Aorta (tissue), 5 donors: ENCODE results near the gene DUSP12. TPM values are rescaled to one million over a fixed set of nuclear protein-coding genes. Genes with fewer than 3 reads are reported as not detected.

Experiments used
- ATAC-seq: fragments of 200-7000 bp; cut with Tn5 transposase; one replicate; pipeline ENCODE4 v1.9.1; 2022; ENCODE audit warnings: moderate library complexity; ENCODE audit not compliant: low FRiP score
- DNase-seq, 2 donors: peaks; one replicate each; pipeline ENCODE4 v3.0.0-alpha.2; 2020
- H3K27ac ChIP-seq, 2 donors: one replicate each; pipeline ENCODE4 v1.5.1; 2013; ENCODE audit warnings: low read length in 2 of 2, mild to moderate bottlenecking in 2 of 2, moderate library complexity in 2 of 2, control low read depth in 1 of 2, inconsistent platforms in 1 of 2, low read depth in 1 of 2
- H3K27me3 ChIP-seq, 2 donors: one replicate each; pipeline ENCODE4 v1.6.1; 2013; ENCODE audit warnings: control low read depth in 1 of 2, low read length in 1 of 2, mild to moderate bottlenecking in 1 of 2, moderate library complexity in 1 of 2; ENCODE audit not compliant: insufficient read depth in 2 of 2, control insufficient read depth in 1 of 2
- H3K36me3 ChIP-seq, 2 donors: one replicate each; pipeline ENCODE4 v1.6.1; 2013; ENCODE audit warnings: control low read depth in 1 of 2, low read length in 1 of 2, mild to moderate bottlenecking in 1 of 2; ENCODE audit not compliant: insufficient read depth in 2 of 2, control insufficient read depth in 1 of 2
- H3K4me1 ChIP-seq, 2 donors: one replicate each; pipeline ENCODE4 v1.6.1; 2013; ENCODE audit warnings: low read length in 2 of 2, control low read depth in 1 of 2, mild to moderate bottlenecking in 1 of 2, moderate library complexity in 1 of 2; ENCODE audit not compliant: insufficient read depth in 2 of 2, control insufficient read depth in 1 of 2
- H3K4me3 ChIP-seq, 2 donors: one replicate each; pipeline ENCODE4 v1.5.1; 2013; ENCODE audit warnings: low read length in 2 of 2, control low read depth in 1 of 2, mild to moderate bottlenecking in 1 of 2
- H3K9me3 ChIP-seq: one replicate; pipeline ENCODE4 v1.6.1; 2013; ENCODE audit warnings: mild to moderate bottlenecking, low read length; ENCODE audit not compliant: control insufficient read depth
- WGBS, 2 donors: extraction: QIAGEN DNeasy Blood & Tissue Kit; methylation state at CpG; one replicate each; pipeline ENCODE4 v1.1.7; 2013; 5-methylcytosine and 5-hydroxymethylcytosine counted together
- intact Hi-C, 2 donors: fragments of 100-400 bp; cut with DNase I; formaldehyde crosslinking; loops; one replicate each; pipeline versions ENCODE4 v1.14.2 to v1.15.0; 2022
- polyA plus RNA-seq, 2 donors: library from polyadenylated mRNA; stranded (reverse); fragments of 200-250 nt; gene quantifications; one replicate each; pipeline ENCODE4 v1.2.3, GENCODE V29; 2013
- total RNA-seq, 2 donors: library from RNA; stranded (reverse); fragmentation: NEBNext Ultra II Directional; extraction: Animal tissue kit (Norgen Biotek cat#: 25700); gene quantifications; one replicate each; pipeline ENCODE4 v1.2.1, GENCODE V29; 2021
- donor health status: healthy with polysubstance abuse.
- donor health status: Bipolar disorder and iron deficiency.
- donor health status: DM: no; HTN: no; CAD: no.
- donor health status: DM: no; HTN: no; CAD: no.
- donor health status: DM: yes; HTN: yes; CAD: no.

Gene DUSP12
- total and polyA plus RNA-seq, 4 donors = 19.3 to 30.1 (median 23.9) TPM

DNA sequence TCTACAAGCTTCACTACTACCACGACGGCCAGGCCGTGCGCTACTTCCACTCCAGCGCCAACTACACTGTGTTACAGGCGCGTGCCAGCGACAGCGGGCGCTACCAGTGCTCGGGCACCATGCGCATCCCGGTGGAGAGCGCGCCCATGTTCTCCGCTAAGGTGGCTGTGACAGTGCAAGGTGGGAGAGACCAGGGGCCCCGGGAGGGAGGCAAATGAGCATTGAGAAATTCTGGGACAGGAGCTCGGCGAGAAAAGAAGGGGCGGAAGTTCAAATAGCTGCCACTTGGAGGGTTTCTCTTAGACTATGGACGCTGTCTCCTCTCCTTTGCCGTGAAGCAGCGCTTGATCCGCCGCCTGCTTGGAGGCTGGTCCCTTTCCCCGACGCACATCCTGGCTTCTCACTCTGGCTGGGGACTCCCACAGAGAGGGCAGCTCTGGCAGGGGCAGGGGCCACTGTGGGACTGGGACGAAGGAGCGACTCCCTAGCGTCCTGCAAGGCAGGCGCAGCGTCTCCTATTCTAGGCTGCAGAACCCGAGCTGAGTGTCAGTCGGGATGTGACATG lies 23.6 kb upstream of the DUSP12 start:
- Histone ChIP-seq H3K4me3 (peak overlapping the region; percentile 45 to 57), H3K36me3 (no peaks in the 10 kb centered on the region), H3K9me3 (no peaks in the 10 kb centered on the region), H3K4me1 (no peaks in the 10 kb centered on the region), H3K27me3 (no peaks in the 10 kb centered on the region), H3K27ac (peak overlapping the region in 1 of 2 donors; percentile 60)
- intact Hi-C loops = no loop called here
- peak; percentile 50 for ATAC-seq
- DNase-seq = peak; percentile 74 to 81
- 0 to 1% methylated on average over 34 of the region's 34 CpGs for whole genome bisulfite sequencing, 2 donors

DNA sequence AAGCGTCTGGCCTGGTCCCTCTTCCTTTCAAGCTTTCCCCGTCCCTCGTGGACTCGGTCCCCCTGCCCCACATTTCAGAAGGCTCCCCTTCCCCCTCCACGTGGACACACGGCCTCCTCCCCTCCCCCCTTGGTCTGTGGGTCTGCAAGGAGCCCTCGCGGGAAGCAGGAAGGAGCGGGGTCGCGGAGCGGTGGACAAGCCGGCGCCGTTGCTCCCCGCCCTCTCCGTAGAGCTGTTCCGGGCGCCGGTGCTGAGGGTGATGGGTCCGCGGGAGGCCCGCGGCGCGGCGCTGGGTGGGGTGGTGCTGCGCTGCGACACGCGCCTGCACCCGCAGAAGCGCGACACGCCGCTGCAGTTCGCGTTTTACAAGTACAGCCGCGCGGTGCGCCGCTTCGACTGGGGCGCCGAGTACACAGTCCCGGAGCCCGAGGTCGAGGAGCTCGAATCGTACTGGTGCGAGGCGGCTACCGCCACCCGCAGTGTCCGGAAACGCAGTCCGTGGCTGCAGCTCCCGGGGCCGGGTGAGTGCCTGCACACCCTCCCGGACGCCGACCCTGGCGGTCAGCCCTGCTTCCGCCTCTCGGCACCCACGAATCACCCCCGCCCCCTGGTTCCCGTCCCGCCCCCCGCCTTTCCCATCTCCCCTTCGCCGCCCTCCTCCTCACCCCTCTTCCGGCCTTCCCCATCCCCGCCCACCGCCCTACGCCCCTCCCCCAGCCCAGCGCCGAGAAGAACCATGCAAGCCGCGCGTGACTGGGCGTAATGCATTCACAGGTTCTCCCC lies 22.9 kb upstream of the DUSP12 start:
- peak; percentile 93 for ATAC-seq
- Histone ChIP-seq H3K27me3 (no peaks in the 10 kb centered on the region), H3K36me3 (no peaks in the 10 kb centered on the region), H3K9me3 (no peaks in the 10 kb centered on the region), H3K4me3 (peak overlapping the region; percentile 45 to 57), H3K27ac (peak overlapping the region; percentile 32 to 70), H3K4me1 (no peaks in the 10 kb centered on the region)
- WGBS, 2 donors = 0 to 1% methylated on average over 57 to 83 of the region's 83 CpGs
- intact Hi-C loops = no loop called here
- DNase-seq = peak; percentile 92 to 95

DNA sequence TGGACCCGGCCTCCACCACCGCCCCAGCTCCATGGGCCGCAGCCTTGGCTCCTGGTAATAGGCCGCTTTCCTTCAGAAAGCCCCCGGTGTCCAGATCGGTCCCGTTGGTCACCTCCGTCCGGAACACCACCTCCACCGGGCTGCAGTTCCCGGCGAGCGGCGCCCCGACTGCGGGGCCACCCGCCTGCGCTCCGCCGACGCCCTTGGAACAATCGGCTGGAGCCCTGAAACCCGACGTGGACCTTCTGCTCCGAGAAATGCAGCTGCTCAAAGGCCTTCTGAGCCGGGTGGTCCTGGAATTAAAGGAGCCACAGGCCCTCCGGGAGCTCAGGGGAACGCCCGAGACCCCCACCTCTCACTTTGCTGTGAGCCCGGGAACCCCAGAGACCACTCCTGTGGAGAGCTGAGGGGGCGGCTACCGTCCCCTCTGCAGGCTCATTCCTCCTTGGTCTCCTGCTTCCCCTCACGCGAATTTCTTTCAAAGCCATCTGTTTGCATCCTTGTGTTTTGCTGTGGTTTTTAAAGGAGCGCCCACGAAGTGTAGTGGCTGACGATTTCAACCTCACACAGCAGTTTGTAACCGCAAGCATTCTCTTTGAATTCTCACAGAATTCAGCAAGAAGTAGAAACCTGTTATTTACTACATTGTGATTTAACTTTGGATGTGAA lies 22.2 kb upstream of the DUSP12 start:
- intact Hi-C loops = no loop called here
- H3K4me1 ChIP-seq = no peaks in the 10 kb centered on the region
- H3K9me3 ChIP-seq = no peaks in the 10 kb centered on the region
- ATAC-seq = peak; percentile 1
- no peak for DNase-seq
- peak overlapping the region; percentile 45 to 57 for H3K4me3 ChIP-seq
- WGBS, 2 donors = 2% methylated on average over 38 of the region's 38 CpGs
- no peaks in the 10 kb centered on the region for H3K36me3 ChIP-seq
- peak overlapping the region; percentile 32 to 70 for H3K27ac ChIP-seq
- H3K27me3 ChIP-seq = no peaks in the 10 kb centered on the region

DNA sequence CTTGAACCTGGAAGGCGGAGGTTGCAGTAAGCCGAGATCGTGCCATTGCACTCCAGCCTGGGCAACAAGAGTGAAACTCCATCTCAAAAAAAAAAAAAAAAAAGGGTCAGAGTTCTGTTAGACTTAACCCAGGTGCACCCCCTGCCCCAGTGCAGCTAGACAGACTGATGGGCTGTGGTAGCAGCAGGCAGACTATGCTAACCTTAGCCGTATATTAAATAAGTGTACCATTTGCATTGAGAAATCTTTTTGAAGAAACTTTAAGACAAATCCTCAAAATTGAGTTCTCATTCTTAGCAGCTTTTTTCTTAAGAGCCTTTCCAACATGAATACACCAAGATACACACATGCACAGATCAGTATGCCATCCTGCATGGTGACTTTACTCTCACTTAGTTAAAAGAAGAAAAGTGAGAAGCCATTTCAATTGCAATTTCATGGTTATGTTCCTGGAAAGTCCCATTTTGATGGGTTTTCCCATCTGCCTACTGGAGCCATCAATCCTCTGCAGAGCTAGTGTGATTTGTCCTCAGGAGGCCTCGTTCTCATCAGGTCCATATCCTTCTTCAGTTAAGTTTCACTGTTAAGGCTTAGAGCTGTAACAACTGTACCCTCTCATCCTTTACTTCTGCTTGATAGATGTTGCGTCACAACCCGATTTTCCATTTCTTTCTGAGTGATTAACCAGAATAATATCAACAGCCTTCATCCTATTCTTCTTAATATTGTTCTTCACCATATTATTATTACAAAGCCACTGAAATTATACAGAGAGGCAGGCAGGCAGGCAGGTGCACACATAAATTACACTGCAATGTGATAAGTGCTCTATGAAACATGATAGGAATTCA lies 21.0 kb upstream of the DUSP12 start:
- DNase-seq = no peak
- no peaks in the 10 kb centered on the region for H3K27me3 ChIP-seq
- H3K36me3 ChIP-seq = no peaks in the 10 kb centered on the region
- no peaks in the 10 kb centered on the region for H3K4me1 ChIP-seq
- intact Hi-C loops = no loop called here
- no peaks in the 10 kb centered on the region for H3K9me3 ChIP-seq
- H3K27ac ChIP-seq = no peak overlapping the region
- H3K4me3 ChIP-seq = no peak overlapping the region
- 81 to 88% methylated on average over 5 to 7 of the region's 7 CpGs for WGBS, 2 donors
- no peak for ATAC-seq

DNA sequence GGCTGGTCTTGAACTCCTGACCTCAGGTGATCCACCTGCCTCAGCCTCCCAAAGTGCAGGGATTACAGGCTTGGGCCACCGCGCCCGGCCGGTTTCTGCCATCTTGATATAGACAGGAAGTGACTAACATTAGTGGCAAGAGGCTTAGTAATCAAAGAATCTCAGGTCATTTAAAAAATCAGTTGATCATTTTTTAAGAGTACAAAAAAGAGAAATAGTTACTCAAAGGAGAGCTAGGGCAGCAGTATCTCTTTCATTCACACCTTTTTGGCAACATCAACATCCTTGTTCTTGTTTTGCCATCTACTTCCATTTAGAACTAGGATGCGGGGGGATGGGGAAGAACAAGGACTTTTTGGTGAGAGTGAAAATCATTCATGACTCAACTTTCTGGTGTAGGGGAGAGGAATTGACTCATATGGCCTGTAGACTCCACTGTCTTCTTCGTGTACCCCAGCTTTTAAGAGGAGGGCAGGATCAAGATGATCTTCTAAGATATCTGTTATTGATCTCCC lies 19.5 kb upstream of the DUSP12 start:
- no peak for DNase-seq
- Histone ChIP-seq H3K27ac (no peak overlapping the region), H3K4me3 (no peak overlapping the region), H3K9me3 (no peaks in the 10 kb centered on the region), H3K36me3 (no peaks in the 10 kb centered on the region), H3K27me3 (no peaks in the 10 kb centered on the region), H3K4me1 (no peaks in the 10 kb centered on the region)
- intact Hi-C loops = no loop called here
- no peak for ATAC-seq
- WGBS, 2 donors = 66 to 79% methylated on average over 6 of the region's 6 CpGs

DNA sequence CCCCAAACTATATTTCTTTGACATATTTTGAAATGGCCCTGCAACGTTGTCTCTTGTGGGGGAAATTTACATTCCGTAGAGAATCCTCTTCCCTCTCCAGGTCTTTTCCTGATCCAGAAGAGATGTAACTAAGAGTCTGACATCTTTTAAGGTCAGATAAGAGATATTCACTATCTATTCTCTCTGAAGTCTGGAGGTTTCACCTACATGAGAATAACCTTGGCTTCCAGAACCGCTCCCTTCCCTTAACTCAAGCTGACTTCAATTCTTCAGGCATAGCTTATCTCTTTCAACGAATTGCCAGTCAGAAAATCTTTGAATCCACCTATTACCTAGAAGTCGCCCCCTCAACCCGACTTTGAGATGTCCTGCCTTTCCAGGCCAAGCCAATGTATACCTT lies 18.3 kb upstream of the DUSP12 start:
- 74 to 78% methylated on average over 6 of the region's 6 CpGs for WGBS, 2 donors
- intact Hi-C loops = no loop called here
- no peaks in the 10 kb centered on the region for H3K9me3 ChIP-seq
- no peaks in the 10 kb centered on the region for H3K36me3 ChIP-seq
- no peak for ATAC-seq
- H3K4me1 ChIP-seq = no peaks in the 10 kb centered on the region
- no peak for DNase-seq
- no peak overlapping the region for H3K27ac ChIP-seq
- H3K4me3 ChIP-seq = no peak overlapping the region
- no peaks in the 10 kb centered on the region for H3K27me3 ChIP-seq

DNA sequence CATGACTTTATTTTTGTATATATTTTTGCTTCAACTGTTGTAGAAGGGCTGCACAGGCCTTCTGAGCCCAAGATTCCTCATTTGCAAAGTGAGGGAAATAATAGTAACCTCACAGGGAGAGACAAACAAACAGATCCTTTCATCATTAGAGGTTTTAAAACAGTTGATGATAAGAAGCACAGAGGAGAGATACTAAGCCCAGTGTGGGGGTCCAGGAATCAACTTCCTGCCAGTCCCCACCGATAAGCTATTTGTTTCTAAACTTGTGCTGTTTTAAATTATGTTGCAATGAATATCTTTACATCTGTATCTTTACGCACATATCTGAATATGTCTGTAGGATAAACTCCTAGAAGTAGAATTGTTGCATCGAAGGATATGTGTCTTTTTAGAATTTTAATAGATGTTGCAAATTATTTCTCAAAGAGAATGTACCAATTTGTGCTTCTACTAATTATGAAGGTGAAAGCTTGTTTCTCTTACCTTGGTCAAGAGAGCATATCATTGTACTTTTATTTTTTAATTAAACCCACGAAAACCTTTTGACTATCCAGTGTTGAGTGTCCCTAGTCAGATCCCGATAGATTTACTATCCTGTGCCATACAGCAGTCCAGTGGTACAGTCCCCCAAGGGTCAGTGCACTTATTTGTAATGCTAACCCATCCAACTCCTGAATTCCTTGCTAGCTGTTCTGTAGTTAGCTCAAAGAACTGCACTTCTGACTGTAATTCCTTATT lies 17.4 kb upstream of the DUSP12 start:
- no peak for DNase-seq
- no peaks in the 10 kb centered on the region for H3K4me1 ChIP-seq
- no peak for ATAC-seq
- H3K9me3 ChIP-seq = no peaks in the 10 kb centered on the region
- H3K4me3 ChIP-seq = no peak overlapping the region
- H3K36me3 ChIP-seq = no peaks in the 10 kb centered on the region
- intact Hi-C loops = no loop called here
- H3K27ac ChIP-seq = no peak overlapping the region
- H3K27me3 ChIP-seq = no peaks in the 10 kb centered on the region
- 70 to 81% methylated on average over 5 of the region's 5 CpGs for WGBS, 2 donors

DNA sequence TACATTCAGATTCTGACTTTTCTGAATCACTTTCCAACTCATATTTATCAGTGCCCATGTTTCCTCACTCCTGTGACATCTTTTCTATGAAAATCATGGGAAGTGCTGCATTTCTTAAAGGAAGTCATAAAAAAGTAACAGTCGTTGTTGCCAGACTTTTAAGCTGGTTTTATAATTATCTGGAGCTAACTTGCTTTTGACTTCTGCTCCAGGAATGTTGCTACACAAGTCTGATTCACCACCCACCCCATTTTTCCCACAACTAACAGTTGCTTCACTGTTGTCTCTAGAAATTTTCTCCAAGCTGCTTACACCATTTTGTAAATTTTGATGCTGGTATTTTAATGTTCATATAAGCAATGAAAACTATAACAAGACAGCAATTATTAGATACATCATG lies 16.1 kb upstream of the DUSP12 start:
- intact Hi-C loops = no loop called here
- WGBS, 2 donors = 13 to 24% methylated on average over 1 of the region's 1 CpG
- Histone ChIP-seq H3K4me1 (no peaks in the 10 kb centered on the region), H3K27ac (no peak overlapping the region), H3K4me3 (no peak overlapping the region), H3K9me3 (no peaks in the 10 kb centered on the region), H3K27me3 (no peaks in the 10 kb centered on the region), H3K36me3 (no peaks in the 10 kb centered on the region)
- no peak for DNase-seq
- no peak for ATAC-seq
